Kidney (tissue), 22 donors: ENCODE data around the gene VCAM1. TPM values are rescaled to one million over a fixed set of nuclear protein-coding genes. Genes with fewer than 3 reads are reported as not detected.

Experiments
- DNase-seq, 5 donors: peaks; one replicate each; pipeline ENCODE4 v3.0.0-alpha.2; 2013 to 2020
- FAIRE-seq: peaks from 2 replicates; lab custom pipeline; 2012; peaks lifted over from hg19 to GRCh38; lab: Jason Lieb, UNC
- H3K27ac ChIP-seq, 2 donors: one replicate each; pipeline ENCODE4 v1.7.0; 2013; ENCODE audit warnings: low read depth in 2 of 2, low read length in 2 of 2, inconsistent platforms in 1 of 2
- H3K27me3 ChIP-seq: one replicate; pipeline ENCODE4 v1.7.1; 2013; ENCODE audit warnings: low read length, inconsistent platforms; ENCODE audit not compliant: control insufficient read depth, insufficient read depth
- H3K36me3 ChIP-seq, 3 donors: one replicate each; pipeline versions ENCODE4 v1.7.0 to v1.7.1; 2013; ENCODE audit warnings: low read length in 3 of 3, control low read depth in 1 of 3, inconsistent platforms in 1 of 3; ENCODE audit not compliant: insufficient read depth in 3 of 3, control insufficient read depth in 2 of 3
- H3K4me1 ChIP-seq, 3 donors: one replicate each; pipeline versions ENCODE4 v1.7.0 to v1.7.1; 2013; ENCODE audit warnings: low read length in 3 of 3, inconsistent platforms in 1 of 3, low read depth in 1 of 3; ENCODE audit not compliant: control insufficient read depth in 2 of 3, insufficient read depth in 2 of 3
- H3K4me3 ChIP-seq, 3 donors: one replicate each; pipeline versions ENCODE4 v1.7.0 to v1.8.1; 2013; ENCODE audit warnings: low read length in 3 of 3, control low read depth in 1 of 3, inconsistent platforms in 1 of 3
- H3K9ac ChIP-seq, 3 donors: one replicate each; pipeline versions ENCODE4 v1.7.0 to v1.7.1; 2013; ENCODE audit warnings: low read length in 3 of 3, control low read depth in 1 of 3, inconsistent platforms in 1 of 3
- H3K9me3 ChIP-seq, 3 donors: one replicate each; pipeline versions ENCODE4 v1.7.0 to v1.7.1; 2013; ENCODE audit warnings: low read length in 3 of 3, control low read depth in 1 of 3, inconsistent platforms in 1 of 3; ENCODE audit not compliant: control insufficient read depth in 2 of 3, insufficient read depth in 1 of 3
- intact Hi-C: fragments of 100-400 bp; cut with DNase I; formaldehyde crosslinking; loops from one replicate; pipeline ENCODE4 v1.11.1; 2022
- long read RNA-seq, 10 donors: library from polyadenylated mRNA in 1 of 10; unstranded in 1 of 10; transcript quantifications; one replicate each; pipeline ENCODE4 v2.0.0 and lab custom pipeline, GENCODE V29; 2021 to 2026
- polyA plus RNA-seq: library from polyadenylated mRNA; stranded (reverse); fragments of 350-450 nt; fragmentation: Illumina TruSeq; extraction: RNeasy Lipid Tissue Mini Kit (QIAGEN cat#74804); gene quantifications from one replicate; pipeline ENCODE4 v1.2.3, GENCODE V29; 2014; ENCODE audit warnings: low read depth, low replicate concordance; ENCODE audit not compliant: insufficient read depth
- total RNA-seq: library from RNA; stranded (reverse); fragmentation: NEBNext Ultra II Directional; extraction: Animal tissue kit (Norgen Biotek cat#: 25700); gene quantifications from one replicate; pipeline ENCODE4 v1.2.1, GENCODE V29; 2021
- TF ChIP-seq, protein P1 (sequence below): IDR thresholded peaks from 3 replicates; pipeline ENCODE4 v1.5.1; 2012; ENCODE audit warnings: mild to moderate bottlenecking, moderate library complexity, borderline replicate concordance; ENCODE audit not compliant: insufficient read depth; ENCODE audit errors: extremely low read depth
- donor health status: control.
- donor health status: control.
- donor health status: control.
- donor health status: control.
- donor health status: control.
- donor health status: DM: yes; HTN: yes; CAD: no.
- donor health status: Normal renal cell carcinoma (clear cell type).

VCAM1 gene, protein sequence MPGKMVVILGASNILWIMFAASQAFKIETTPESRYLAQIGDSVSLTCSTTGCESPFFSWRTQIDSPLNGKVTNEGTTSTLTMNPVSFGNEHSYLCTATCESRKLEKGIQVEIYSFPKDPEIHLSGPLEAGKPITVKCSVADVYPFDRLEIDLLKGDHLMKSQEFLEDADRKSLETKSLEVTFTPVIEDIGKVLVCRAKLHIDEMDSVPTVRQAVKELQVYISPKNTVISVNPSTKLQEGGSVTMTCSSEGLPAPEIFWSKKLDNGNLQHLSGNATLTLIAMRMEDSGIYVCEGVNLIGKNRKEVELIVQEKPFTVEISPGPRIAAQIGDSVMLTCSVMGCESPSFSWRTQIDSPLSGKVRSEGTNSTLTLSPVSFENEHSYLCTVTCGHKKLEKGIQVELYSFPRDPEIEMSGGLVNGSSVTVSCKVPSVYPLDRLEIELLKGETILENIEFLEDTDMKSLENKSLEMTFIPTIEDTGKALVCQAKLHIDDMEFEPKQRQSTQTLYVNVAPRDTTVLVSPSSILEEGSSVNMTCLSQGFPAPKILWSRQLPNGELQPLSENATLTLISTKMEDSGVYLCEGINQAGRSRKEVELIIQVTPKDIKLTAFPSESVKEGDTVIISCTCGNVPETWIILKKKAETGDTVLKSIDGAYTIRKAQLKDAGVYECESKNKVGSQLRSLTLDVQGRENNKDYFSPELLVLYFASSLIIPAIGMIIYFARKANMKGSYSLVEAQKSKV
- total RNA-seq (539 TPM), polyA plus RNA-seq (46.0 TPM)
- long read RNA-seq, donor 1, transcript VCAM1-201 (9 exons, 3,083 nt) = major isoform, 9 of 13 reads
- long read RNA-seq, donor 1, partial matches to known transcripts = 0 of 13 reads
- long read RNA-seq, donor 1, other reads (novel, unspliced or antisense) = 0 of 13 reads
- long read RNA-seq, donor 2, transcript VCAM1-201 (9 exons, 3,083 nt) = major isoform, 6 of 8 reads
- long read RNA-seq, donor 2, partial matches to known transcripts = 0 of 8 reads
- long read RNA-seq, donor 2, other reads (novel, unspliced or antisense) = 0 of 8 reads
- long read RNA-seq, donor 3, transcript VCAM1-201 (9 exons, 3,083 nt) = major isoform, 9 of 14 reads
- long read RNA-seq, donor 3, transcript VCAM1-205 (1 exons, 3,865 nt) = minor isoform, 5 of 14 reads
- long read RNA-seq, donor 3, partial matches to known transcripts = 0 of 14 reads
- long read RNA-seq, donor 3, other reads (novel, unspliced or antisense) = 0 of 14 reads
- long read RNA-seq, donor 4, transcript VCAM1-201 (9 exons, 3,083 nt) = major isoform, 13 of 15 reads
- long read RNA-seq, donor 4, partial matches to known transcripts = 0 of 15 reads
- long read RNA-seq, donor 4, other reads (novel, unspliced or antisense) = 0 of 15 reads
- long read RNA-seq, donor 5, partial matches to known transcripts = 0 of 2 reads
- long read RNA-seq, donor 5, other reads (novel, unspliced or antisense) = 0 of 2 reads
- long read RNA-seq, donor 6, transcript VCAM1-201 (9 exons, 3,083 nt) = major isoform, 9 of 13 reads
- long read RNA-seq, donor 6, partial matches to known transcripts = 0 of 13 reads
- long read RNA-seq, donor 6, other reads (novel, unspliced or antisense) = 0 of 13 reads
- long read RNA-seq, donor 7, transcript VCAM1-202 (8 exons, 2,812 nt) = minor isoform, 35 of 1,180 reads
- long read RNA-seq, donor 7, transcript VCAM1-205 (1 exons, 3,865 nt) = minor isoform, 167 of 1,180 reads
- long read RNA-seq, donor 7, transcript VCAM1-201 (9 exons, 3,083 nt) = major isoform, 884 of 1,180 reads
- long read RNA-seq, donor 7, partial matches to known transcripts = 50 of 1,180 reads
- long read RNA-seq, donor 7, other reads (novel, unspliced or antisense) = 44 of 1,180 reads
- long read RNA-seq, donor 8, partial matches to known transcripts = 0 of 7 reads
- long read RNA-seq, donor 8, other reads (novel, unspliced or antisense) = 0 of 7 reads
- long read RNA-seq, donor 9, partial matches to known transcripts = 0 of 4 reads
- long read RNA-seq, donor 9, other reads (novel, unspliced or antisense) = 0 of 4 reads
- long read RNA-seq, donor 10, transcript VCAM1-201 (9 exons, 3,083 nt) = major isoform, 10 of 16 reads
- long read RNA-seq, donor 10, transcript VCAM1-205 (1 exons, 3,865 nt) = minor isoform, 6 of 16 reads
- long read RNA-seq, donor 10, partial matches to known transcripts = 0 of 16 reads
- long read RNA-seq, donor 10, other reads (novel, unspliced or antisense) = 0 of 16 reads

DNA sequence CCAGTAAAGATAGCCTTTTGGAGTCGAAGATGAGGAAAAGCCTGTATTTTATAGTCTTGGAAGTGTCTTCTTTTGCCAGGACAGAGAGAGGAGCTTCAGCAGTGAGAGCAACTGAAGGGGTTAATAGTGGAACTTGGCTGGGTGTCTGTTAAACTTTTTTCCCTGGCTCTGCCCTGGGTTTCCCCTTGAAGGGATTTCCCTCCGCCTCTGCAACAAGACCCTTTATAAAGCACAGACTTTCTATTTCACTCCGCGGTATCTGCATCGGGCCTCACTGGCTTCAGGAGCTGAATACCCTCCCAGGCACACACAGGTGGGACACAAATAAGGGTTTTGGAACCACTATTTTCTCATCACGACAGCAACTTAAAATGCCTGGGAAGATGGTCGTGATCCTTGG, at the start of gene VCAM1:
TSS of gene VCAM1 (plus strand) at position 253 of the 400 bp plus-strand sequence. CDS start at position 372, 119 bp downstream.
- DNase-seq = peak; percentile 35 to 79 (median 49)
- FAIRE-seq = no peak
- Histone ChIP-seq H3K9me3 (no peaks in the 10 kb centered on the region), H3K4me1 (peaks cover 0 to 2% (median 0%) of the 10 kb centered on the region in 3 donors), H3K27me3 (no peaks in the 10 kb centered on the region), H3K27ac (peak within 1 kb of the TSS; percentile 57 to 61), H3K36me3 (no peaks in the 10 kb centered on the region), H3K9ac (peak within 1 kb of the TSS; percentile 27 to 60 (median 49)), H3K4me3 (peak within 1 kb of the TSS; percentile 66 to 79 (median 69))
- TF ChIP-seq, protein P1, sequence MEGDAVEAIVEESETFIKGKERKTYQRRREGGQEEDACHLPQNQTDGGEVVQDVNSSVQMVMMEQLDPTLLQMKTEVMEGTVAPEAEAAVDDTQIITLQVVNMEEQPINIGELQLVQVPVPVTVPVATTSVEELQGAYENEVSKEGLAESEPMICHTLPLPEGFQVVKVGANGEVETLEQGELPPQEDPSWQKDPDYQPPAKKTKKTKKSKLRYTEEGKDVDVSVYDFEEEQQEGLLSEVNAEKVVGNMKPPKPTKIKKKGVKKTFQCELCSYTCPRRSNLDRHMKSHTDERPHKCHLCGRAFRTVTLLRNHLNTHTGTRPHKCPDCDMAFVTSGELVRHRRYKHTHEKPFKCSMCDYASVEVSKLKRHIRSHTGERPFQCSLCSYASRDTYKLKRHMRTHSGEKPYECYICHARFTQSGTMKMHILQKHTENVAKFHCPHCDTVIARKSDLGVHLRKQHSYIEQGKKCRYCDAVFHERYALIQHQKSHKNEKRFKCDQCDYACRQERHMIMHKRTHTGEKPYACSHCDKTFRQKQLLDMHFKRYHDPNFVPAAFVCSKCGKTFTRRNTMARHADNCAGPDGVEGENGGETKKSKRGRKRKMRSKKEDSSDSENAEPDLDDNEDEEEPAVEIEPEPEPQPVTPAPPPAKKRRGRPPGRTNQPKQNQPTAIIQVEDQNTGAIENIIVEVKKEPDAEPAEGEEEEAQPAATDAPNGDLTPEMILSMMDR = no peak
- intact Hi-C loops = loop anchor here (10.0 kb wide), 1 partner anchor 95 kb away; no protein-coding TSS in a partner anchor

DNA sequence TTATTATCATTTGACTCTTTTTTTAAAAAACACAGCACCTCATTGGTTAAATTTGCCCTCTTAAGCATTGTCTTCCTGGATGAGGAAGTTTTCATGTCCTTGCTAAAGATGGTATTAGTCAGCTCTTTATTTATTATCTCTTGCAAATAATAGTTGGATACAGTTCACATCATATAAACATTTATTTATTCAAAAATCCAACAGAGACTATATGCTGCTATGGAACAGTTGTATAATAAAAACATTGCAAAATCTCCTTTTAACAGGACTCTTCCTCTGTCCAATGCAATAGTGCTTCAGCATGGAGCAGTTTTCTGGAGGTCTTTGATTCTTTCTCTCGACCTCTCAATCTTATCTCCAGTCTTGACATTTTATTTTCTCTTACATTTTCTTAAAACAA, 49.5 kb upstream of the VCAM1 start:
- H3K27ac ChIP-seq = no peak overlapping the region
- H3K9me3 ChIP-seq = no peaks in the 10 kb centered on the region
- FAIRE-seq (no peak), DNase-seq (no peak)
- intact Hi-C loops = no loop called here
- TF ChIP-seq, protein P1 = no peak
- H3K36me3 ChIP-seq = no peaks in the 10 kb centered on the region
- H3K27me3 ChIP-seq = no peaks in the 10 kb centered on the region
- H3K4me1 ChIP-seq = no peaks in the 10 kb centered on the region
- H3K4me3 ChIP-seq = no peak overlapping the region
- no peak overlapping the region for H3K9ac ChIP-seq
